HG02759 (cell line): ENCODE data around the gene MVB12A.

Experiments used
- ATAC-seq: cut with Tn5 transposase; IDR thresholded peaks from one replicate; pipeline ENCODE4 v1.9.1; 2021; ENCODE audit warnings: mild to moderate bottlenecking, moderate library complexity; ENCODE audit not compliant: unreplicated experiment

The MVB12A gene

DNA sequence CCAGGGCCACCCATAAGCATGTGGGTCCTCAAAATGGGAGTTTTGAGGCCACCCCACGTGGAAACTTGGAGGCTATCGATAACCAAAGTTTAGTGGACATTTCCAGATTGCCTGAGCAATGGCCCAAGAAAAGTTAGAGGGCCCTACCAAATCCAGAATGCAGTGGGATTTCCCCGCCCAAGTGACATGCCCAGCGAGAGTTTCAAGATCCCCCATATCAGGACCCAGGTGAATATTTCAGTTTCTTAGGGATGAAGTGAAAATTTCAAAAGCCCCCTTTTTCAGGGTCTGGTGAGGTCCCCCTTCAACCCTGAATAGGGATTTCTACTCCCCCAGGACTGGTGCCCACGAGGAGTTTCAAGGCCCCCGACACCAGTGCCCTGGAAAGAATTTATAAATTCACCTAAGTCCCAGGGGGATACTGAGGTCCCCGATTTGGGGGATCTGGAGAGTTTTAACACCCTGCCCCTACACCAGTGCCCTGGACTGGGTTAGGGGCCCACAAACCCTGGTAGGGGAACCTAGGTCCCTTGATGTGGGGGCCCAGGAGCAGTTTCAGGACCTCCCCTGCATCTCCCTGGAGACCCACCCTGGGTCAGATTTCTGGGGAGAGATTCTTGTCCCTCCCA lies 15.1 kb upstream of the MVB12A start:
- no peak for ATAC-seq

DNA sequence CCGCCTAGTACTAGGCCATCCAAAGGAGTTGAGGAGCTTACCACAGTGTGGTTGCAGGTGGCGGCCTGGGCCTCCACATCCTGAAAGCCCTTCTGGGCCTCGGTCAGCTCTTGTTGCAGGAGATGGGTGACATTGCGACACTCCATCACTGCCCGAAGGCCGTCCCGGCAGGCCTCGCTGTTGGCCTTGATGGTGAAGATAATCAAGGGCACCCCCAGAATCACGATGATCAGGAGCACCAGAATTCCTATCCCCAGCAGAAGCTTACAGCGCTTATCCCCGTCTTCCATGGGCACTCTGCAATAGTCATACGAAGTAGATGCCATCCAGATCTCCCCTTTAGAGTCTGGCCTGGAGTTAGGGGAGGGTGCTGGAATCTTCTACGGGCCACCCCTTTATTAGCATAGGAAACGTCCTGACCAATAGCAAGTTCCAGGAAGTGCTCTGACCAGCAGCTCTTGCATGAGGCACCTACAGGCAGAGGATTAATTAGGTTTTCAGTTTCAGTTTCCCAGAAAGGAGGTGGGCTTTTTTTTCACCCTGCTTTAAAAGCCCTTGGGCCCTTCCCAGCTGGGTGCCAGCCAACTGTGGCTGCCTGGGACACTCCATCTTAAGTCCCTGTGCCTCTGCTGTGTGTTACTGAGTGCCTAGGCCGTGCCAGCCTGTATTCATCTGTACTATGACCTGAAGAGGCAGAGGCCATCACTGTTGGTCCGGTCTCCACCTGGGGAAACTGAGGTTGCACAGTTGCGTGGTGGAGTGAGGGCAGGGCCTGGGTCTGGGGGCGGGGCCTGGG lies 14.4 kb upstream of the MVB12A start, which contains the start of gene BST2:
TSS of gene BST2 (minus strand) at position 381 of the 796 bp plus-strand sequence. CDS start at position 326, 55 bp downstream.
- ATAC-seq: peak; percentile 78

DNA sequence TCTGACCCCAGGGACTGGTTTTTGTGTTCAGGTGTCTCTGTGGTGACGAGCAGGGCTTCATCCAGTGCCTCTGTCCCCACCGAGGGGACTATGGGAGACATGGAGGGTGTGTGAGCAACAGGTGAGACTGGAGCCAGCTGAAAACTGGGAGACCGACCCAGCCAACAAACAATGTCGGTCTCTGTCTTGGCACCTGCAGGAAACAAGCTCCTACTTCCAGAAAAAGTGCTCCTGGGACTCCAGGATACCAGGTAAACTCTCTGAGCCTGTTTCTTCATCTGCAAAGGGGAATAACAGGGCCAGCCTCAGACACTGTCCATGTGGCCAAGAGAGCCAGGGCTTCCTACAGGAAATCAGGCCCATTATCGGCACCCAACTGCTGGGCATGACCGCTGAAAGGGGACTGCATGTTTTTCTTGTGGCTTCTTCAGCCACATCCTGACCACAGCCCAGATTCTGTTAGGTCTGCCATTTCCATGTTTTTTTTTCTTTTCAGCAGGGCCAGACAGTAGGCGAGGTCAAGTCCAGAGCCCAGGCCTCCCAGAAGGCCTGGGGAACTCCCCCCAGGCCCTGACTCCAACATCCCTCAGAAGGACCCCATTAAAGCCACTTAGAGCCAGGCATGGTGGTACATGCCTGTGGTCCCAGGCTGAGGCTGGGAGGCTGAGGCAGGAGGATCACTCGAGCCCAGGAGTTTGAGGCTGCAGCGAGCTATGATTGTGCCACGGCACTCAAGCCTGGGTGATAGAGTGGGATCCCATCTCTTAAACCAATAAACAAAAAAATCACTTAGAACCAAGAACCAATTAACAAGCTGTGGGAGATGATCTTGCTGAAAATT lies 13.6 kb upstream of the MVB12A start:
- ATAC-seq: peak; percentile 41

DNA sequence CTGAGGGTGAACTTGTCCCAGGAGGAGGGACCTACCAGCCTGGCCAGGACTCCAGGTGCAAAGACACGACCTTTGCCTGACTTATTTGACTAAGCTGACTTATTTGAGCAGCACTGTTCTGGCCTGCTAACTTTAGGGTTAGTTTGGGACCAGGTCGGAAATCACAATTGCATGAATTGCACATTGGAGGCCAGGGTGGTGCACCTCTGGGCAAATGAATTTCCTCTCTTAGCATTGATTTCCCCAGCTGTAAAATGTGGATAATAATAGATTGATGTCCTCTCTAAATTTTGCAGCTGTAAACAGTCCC lies 13.0 kb upstream of the MVB12A start:
- ATAC-seq: no peak

DNA sequence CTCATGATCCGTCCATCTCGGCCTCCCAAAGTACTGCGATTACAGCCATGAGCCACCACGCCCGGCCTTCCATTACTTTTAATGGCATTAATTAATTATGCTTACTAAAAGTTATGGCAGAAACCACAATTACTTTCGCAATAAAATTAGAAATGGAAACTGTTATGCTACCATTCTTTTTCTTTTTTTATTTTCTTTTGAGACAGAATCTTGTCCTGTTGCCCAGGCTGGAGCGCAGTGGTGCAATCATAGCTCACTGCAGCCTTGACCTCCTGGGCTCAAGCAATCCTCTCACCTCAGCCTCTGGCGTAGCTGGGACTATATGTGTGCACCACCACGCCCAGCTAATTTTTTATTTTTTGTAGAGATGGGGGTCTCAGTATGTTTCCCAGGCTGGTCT lies 9.9 kb upstream of the MVB12A start:
- ATAC-seq: no peak

DNA sequence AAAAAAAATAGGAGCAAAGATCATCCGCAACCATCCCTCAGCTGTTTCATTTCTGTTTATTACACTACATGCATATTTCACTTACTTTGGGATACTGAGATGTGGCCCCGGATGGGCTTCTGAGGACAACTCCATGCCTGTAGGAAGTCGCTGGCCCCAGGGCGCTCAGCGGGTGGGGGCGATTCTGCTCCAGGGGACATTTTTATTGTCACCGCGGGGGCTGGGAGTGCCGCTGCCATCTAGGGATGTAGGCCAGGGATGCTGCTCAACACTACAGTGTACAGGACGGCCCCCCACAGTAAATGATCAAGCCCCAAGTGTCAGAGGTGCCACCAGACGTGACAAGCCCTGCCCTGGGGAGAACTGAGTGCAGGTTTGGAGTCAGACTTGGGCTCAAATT lies 8.0 kb upstream of the MVB12A start:
- no peak for ATAC-seq

DNA sequence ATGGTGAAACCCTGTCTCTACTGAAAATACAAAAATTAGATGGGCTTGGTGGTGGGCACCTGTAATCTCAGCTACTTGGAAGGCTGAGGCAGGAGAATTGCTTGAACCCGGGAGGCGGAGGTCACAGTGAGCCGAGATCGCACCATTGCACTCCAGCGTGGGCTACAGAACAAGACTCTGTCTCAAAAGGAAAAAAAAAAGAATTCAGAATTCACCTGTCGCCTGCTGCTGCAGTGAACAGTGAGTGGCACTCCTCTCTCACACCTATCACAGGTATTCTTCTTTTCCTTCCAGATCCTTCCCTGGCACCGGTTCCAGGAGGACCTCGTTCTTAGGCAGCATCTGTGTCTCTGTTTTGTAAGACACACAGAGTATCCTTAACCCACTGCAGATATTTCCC lies 5.8 kb upstream of the MVB12A start:
- no peak for ATAC-seq

DNA sequence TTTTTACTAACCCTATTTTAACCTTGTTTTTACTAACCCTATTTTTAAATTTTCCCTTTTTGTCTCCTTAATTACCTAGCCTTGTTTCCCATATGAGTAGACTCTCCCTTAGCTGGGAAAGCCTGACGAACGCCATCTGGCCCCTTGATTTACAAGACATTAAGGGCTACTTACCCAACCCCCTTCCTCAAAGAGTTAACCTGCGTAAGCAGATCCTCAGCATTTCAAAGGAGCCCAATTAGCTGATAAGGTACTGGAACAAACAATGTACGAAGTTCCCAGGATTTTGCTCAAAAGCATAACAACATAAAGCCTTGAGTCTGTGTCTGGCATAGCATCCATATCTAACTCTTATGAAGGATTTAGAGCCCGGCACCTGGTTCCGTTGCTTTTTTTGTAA lies 4.7 kb upstream of the MVB12A start:
- no peak for ATAC-seq

DNA sequence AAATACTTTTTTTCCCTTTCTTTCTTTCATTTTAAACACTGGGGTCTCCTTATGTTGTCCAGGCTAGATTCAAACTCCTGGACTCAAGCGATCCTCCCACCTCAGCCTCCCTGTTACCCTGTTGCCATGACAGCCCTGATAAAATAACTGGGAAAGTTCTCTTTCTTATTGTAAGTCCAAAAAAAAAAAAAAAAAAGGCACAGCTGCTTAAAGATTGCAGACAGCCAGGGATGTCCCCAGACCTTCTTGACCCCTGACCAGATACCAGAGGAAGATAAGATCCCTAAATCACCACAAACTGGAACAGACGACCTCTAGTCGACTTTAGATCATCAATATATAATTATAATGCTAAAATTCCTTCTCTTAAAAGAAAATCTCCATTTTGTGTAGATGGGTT lies 1.1 kb upstream of the MVB12A start:
- ATAC-seq: no peak

DNA sequence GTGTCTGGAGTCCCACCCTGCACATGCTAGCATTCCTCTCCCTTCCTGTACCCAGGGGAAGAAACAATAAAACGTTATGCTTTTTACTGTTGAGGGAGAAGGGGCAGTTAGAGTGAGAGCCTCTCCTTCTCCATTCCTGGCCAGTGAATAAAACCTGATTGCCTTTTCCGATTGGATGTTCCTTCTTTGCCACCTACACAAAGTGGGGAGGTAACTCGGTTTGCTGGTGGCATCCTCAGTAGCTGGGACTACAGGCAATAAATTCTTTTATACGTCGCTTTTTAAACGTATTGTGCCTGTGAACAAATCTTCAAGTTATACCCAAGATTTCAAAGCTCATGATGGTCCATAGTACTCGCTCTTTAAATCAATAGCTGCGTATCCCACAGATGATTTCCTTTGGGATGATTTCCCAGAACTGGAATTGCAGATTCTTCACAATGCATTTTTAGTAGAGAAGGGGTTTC lies 660 bp upstream of the MVB12A start:
- ATAC-seq: no peak

DNA sequence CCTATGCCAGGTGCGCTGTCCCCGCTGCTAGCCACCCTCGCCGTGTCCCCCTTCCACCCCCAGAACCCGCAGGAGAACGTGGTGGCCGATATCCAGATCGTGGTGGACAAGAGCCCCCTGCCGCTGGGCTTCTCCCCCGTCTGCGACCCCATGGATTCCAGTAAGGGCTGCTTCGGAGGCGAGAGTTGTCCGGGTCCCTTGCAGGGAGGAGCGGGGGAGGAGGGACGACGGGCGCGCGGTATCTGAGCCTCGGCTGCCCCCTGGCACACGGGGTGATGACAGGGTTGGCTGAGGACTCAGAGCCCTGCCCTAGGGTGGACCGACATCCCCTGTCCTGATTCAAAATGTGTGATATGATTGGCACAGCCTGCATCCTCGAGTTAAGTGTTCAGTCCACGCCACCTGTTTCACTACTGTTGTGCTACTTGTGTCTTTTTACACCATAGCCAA lies 653 bp downstream of the MVB12A start:
- no peak for ATAC-seq

DNA sequence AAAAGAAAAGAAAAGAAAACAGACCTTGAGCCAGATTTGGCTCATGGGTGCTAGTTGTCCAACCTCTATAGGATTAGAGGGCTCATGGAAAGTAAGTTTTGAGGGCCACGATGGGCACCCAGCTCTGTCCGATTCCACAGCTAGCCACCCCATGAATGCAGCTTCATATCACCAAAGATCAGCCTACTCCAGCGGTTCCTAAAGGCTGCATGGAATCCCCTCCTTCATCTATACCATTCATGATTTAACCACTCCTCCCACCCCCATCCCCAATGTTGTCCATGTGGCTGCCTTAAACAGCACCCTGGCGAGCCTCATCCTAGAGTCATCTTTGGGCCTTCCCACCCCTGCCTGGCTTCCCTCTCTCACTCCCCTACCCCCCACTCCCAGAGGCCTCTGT lies 2.1 kb downstream of the MVB12A start:
- ATAC-seq: no peak

DNA sequence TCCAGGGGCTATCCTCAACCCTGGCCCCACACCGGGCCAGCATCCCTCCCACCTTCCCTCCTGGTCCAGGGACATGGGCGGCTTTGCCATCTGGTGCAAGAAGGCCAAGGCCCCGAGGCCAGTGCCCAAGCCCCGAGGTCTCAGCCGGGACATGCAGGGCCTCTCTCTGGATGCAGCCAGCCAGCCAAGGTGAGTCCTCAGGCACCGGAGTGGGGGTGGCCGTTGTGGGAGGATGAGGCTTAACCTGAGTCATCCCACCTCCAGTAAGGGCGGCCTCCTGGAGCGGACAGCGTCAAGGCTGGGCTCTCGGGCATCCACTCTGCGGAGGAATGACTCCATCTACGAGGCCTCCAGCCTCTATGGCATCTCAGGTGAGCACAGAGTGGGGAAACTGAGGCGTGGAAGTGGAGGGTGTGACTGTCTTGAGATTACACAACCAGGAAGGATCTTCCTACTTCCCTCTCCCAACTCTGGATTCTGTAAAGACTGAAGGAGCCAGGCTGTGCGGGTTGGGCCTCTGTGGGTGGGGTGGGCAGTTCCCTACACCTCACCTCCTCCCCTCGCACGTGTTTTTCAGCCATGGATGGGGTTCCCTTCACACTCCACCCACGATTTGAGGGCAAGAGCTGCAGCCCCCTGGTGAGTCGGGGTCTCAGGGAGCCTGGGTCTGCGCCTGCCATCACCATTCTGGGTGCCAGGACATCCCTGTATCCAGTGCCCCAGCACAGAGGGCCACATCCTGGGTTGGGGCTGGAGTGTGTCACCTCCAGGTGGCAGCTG lies 3.8 kb downstream of the MVB12A start:
- no peak for ATAC-seq

DNA sequence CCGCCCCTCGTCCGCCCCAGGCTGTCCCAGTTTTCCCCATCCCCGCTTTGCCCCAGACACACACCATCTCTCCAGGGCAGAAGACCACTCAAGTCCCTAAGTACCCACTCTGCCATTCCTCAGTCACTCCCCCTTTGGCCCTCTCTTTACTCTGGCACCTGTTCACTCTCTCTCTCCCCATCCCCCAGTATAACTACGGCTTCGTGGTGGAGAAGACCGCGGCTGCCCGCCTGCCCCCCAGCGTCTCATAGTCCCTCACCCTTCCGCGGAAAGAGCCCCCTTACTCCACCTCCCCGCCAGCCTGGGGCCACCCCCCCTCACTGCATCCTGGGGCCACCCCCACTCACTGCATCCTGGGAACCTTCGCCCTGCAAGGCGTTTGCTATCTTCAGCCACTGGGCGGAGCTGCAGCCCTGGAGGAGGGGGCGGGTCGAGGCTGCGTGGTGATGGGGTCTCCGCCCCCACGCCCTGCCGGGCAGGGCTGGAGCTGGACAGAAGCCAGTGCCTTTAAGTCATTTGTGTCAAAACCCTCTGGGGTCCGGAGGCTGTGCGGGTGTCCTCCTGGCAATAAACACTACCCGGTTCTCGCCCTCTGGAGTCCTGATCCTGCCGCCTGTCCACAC lies 5.0 kb downstream of the MVB12A start:
- ATAC-seq: no peak

DNA sequence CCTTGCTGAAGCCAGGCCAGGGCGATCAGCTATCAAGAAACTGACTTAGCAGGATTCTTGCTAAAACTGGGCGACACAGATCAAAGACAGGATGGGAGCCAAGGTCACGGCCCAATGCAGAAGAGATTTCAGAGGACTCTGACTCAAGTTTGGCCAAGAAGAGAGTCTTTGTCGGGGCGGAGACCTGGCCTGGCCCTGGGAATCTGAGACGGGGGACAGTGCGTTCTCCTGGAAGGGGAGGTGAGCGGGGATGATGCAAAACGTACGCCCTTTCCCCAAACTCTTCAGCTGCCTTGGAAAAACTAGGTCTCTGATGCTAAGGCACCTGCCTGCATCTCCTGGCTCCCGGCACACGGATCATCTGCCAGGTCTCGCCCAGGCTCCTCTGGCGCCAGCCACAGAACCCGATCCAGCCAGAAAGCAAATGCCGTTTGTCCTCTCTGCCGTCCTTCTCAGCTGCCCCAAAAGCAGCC lies 9.8 kb downstream of the MVB12A start:
- no peak for ATAC-seq

DNA sequence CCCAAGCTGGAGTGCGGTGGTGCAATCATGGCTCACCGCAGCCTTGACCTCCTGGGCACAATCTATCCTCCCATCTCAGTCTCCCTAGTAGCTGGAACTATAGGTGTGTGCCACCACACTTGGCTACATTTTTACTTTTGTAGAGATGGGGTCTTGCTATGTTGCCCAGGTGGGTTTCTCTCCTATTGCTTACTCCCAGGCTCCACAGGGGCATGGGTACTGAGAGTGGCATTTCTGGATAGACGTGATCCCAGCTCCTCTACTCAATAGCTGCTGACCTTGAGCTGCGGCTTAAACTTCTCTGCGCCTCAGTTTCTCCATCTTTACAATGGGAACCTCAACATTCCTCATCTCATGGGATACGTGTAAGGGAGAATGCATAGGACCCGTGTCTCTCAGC lies 11.6 kb downstream of the MVB12A start:
- no peak for ATAC-seq

DNA sequence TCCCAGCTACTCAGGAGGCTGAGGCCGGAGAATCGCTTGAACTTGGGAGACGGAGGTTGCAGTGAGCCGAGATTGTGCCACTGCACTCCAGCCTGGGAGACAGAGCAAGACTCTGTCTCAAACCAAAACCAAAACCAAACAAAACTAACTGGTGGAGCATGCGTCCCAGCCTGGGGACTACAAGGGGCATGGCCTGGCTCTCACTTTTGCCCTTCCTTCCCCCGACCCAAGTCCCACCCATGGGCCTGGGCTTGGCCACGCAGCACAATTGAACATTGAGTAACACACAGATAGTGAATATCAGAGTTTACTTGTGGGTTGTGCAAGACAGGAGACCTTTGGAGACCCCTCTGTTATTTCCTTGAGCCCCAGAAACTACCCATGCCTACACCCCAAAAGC lies 15.4 kb downstream of the MVB12A start:
- no peak for ATAC-seq

DNA sequence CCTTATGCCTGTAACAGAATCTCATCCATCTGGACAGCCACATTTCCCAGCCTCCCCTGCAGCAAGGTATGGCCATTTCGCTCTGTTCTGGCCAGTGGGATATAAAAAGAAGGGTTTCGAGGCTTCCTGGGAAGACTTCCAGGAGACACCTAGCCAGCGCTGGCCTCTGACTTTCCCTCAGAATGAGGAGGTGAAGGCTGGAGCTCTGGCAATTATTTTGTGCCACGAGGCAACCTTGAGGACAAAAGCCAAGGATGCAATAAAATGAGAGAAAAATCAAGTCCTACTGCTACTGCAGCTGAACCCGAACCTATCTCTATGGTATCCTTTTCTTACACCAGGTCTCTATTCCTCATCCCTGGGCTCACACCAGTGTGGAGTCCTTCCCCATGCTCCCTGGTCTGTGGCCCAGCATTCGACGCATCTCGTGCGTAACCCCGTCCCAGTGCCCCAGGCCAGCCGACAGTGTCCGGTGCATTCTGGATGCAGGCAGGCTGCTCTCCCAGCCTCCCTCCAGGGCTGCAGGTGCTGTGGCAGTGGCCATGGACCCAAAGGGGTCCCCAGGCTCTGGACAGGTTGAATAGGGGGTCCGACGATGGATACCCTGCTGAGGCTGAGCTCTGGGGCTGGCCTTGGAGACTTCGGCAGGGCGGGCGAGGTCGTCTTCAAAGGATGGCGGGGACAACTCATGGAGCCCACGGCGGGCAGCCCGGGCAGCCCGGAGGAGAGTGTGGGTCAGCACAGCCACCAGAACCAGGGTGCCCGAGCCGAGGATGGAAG lies 16.4 kb downstream of the MVB12A start:
- ATAC-seq: no peak

DNA sequence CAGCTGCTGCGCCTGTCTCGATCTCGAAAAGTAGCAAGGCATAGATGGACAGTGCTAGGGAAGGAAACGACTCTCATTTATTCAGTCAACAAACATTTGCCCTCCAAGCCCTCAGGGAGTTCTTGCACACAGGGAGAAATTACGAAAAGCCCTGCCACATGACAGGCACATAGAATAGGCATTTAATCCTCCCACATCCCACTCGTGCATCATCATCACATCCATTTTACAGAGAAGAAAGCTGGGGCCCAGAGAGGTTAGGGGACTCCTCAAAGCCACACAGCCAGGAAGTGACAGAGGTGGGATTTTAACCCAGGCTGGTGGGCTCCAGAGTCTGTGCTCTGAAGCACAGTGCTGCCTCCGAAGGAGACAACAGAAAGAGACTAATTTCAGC lies 17.0 kb downstream of the MVB12A start:
- no peak for ATAC-seq
